Activated CD4-positive, alpha-beta T cell treated with anti-CD3 and anti-CD28 coated beads, Interleukin-2, amount 50 U/mL, for 48 hours (primary cell): ENCODE data around the gene PIGR.

Source experiments
- DNase-seq, 2 experiments: peaks; one replicate each; pipeline ENCODE4 v3.0.0-alpha.2; 2020

PIGR gene

DNA sequence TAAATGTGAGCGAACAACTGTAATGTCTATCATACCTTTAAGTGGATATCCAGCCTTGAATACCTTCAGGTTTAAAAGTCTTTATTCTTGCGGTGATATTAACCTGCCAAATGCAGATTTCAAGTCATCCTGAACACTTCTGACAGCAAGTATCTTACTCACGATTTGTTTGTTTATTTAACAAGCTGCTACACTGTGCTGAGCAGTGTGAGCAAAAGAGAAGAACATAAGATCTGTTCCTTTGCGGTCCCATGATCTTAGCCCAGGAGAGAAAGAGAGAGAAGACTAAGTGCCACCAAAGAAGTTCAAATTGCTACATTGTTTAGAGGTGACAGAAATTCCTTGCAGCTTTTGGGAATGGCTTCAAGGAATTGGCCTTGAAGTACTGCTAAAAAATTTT, 58.6 kb downstream of the PIGR start:
- no peak for DNase-seq

GRCh38 chr1:206886831-206887230, 59.4 kb downstream of the PIGR start:
- no peak for DNase-seq

DNA sequence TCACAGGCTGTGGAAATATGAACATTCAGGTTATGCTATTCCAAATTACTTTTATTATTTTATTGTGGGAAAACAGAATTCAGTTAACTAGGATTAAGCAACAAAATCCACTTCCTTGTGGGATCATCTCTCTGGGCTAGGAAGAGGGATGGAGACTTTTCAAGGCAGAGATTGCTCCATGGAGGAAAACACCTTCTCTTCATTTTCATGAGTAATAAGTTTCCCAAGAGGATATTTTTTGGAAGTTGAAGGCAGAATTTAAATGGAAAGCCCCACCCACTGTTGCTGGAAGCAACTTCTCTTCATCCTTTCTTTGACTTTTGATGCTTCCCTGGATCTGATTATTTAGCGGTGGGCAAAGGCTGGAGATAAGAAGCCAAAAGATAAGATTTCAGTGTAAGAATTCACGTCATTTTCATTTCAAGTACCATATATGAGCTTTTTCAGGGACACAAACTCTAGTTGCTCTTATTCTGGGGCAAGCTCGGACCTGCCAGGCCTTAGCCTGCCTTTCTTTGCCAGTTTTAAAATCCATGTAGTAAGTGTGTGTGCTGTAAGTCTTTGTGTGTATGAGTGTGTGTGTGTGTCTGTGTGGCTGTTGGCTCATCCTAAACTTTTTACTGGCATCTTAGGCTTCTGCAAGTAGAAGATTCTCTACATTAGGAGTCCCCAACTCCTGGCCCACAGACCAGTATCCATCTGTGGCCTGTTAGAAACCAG, 60.8 kb downstream of the PIGR start:
- no peak for DNase-seq

GRCh38 chr1:206883876-206884275, 62.4 kb downstream of the PIGR start:
- DNase-seq = no peak

DNA sequence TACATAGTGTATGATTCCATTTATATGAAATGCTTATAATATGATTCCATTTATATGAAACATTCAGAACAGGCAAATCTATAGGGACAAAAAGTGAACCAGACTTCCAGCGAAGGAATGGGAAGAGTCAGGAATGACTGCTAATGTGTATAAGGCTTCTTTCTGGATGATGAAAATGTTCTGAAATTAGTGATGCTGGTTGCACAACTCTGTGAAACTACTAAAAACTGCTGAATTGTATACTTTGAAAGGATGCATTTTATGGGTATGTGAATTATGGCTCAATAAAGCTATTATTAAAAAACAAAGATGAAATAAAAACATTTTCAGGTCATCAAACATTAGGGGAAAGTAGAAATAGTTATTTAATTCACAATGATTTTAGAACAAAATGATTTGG, 63.1 kb downstream of the PIGR start:
- no peak for DNase-seq

GRCh38 chr1:206882555-206882954, 63.7 kb downstream of the PIGR start:
- no peak for DNase-seq

- no peak for DNase-seq
Observed at GRCh38 chr1:206880314-206880713, 66.0 kb downstream of the PIGR start.
